GM23338 (cell line): ENCODE measurements around the gene IRF6. TPM values are rescaled to one million over a fixed set of nuclear protein-coding genes. Genes with fewer than 3 reads are reported as not detected.

Experiments used
- ATAC-seq: fragments of 200-7000 bp; cut with Tn5 transposase; 3 replicates; pipeline ENCODE4 v1.9.1; 2020
- DNase-seq: peaks from one replicate; pipeline ENCODE4 v3.0.0-alpha.2; 2015; ENCODE audit warnings: low spot score
- H2AFZ ChIP-seq: fragments of 200-600 bp; sonication (generic); 2 replicates; pipeline ENCODE4 v1.8.0; 2016; ENCODE audit warnings: antibody characterized with exemption, mild to moderate bottlenecking, moderate library complexity
- H3F3A ChIP-seq: fragments of 200-600 bp; sonication (generic); replicated peaks from 2 replicates; pipeline ENCODE4 v1.8.0; 2017; ENCODE audit warnings: antibody characterized with exemption, mixed run types, low read depth
- H3K27ac ChIP-seq: fragments of 200-600 bp; sonication (generic); 2 replicates; pipeline ENCODE4 v1.6.1; 2016; ENCODE audit warnings: low read depth
- H3K27me3 ChIP-seq: fragments of 200-600 bp; sonication (generic); 2 replicates; pipeline ENCODE4 v1.8.0; 2016; ENCODE audit warnings: mild to moderate bottlenecking, mixed run types, moderate library complexity; ENCODE audit not compliant: insufficient read depth
- H3K36me3 ChIP-seq: fragments of 200-600 bp; sonication (generic); 2 replicates; pipeline ENCODE4 v1.8.0; 2016; ENCODE audit warnings: mild to moderate bottlenecking; ENCODE audit not compliant: insufficient read depth
- H3K4me1 ChIP-seq: fragments of 200-600 bp; sonication (generic); 2 replicates; pipeline ENCODE4 v1.8.0; 2016; ENCODE audit warnings: mild to moderate bottlenecking, moderate library complexity; ENCODE audit not compliant: insufficient read depth
- H3K4me2 ChIP-seq: fragments of 200-600 bp; sonication (generic); 2 replicates; pipeline ENCODE4 v1.7.1; 2017; ENCODE audit warnings: mixed run types
- H3K4me3 ChIP-seq: fragments of 200-600 bp; sonication (generic); 2 replicates; pipeline ENCODE4 v1.6.1; 2016; ENCODE audit warnings: mixed run types
- H3K79me2 ChIP-seq: fragments of 200-600 bp; sonication (generic); replicated peaks from 2 replicates; pipeline ENCODE4 v1.8.0; 2017; ENCODE audit warnings: mild to moderate bottlenecking; ENCODE audit not compliant: insufficient read depth
- H3K9me2 ChIP-seq: fragments of 200-600 bp; sonication (generic); 2 replicates; pipeline ENCODE4 v1.8.0; 2017; ENCODE audit not compliant: insufficient read depth
- H4K20me1 ChIP-seq: fragments of 200-600 bp; sonication (generic); replicated peaks from 2 replicates; pipeline ENCODE4 v1.8.0; 2017; ENCODE audit warnings: mild to moderate bottlenecking; ENCODE audit not compliant: insufficient read depth
- H3K27ac Mint-ChIP-seq: 2 replicates; pipeline ENCODE4 v1.8.0; 2020; ENCODE audit warnings: inconsistent platforms, mild to moderate bottlenecking, moderate library complexity, mixed read lengths
- H3K27me3 Mint-ChIP-seq: 3 replicates; pipeline ENCODE4 v1.8.0; 2022; ENCODE audit warnings: low read depth, mild to moderate bottlenecking, moderate library complexity, mixed read lengths, inconsistent platforms; ENCODE audit not compliant: insufficient read depth, poor library complexity
- H3K36me3 Mint-ChIP-seq: 3 replicates; pipeline ENCODE4 v1.8.0; 2021; ENCODE audit warnings: low read depth, mild to moderate bottlenecking, inconsistent platforms, moderate library complexity, mixed read lengths
- H3K4me1 Mint-ChIP-seq: 3 replicates; pipeline ENCODE4 v1.8.0; 2020; ENCODE audit warnings: mild to moderate bottlenecking, inconsistent platforms, mixed read lengths
- H3K4me3 Mint-ChIP-seq: 3 replicates; pipeline ENCODE4 v1.8.0; 2021; ENCODE audit warnings: moderate library complexity, mild to moderate bottlenecking, inconsistent platforms, mixed read lengths
- H3K9me3 Mint-ChIP-seq: 3 replicates; pipeline ENCODE4 v1.8.0; 2020; ENCODE audit warnings: moderate library complexity, mild to moderate bottlenecking, inconsistent platforms, mixed read lengths
- CREB1 ChIP-seq: fragments of 250-450 bp; sonication (Bioruptor Pico); IDR thresholded peaks from 2 replicates; pipeline ENCODE4 v1.5.0; 2020; ENCODE audit warnings: low read depth, mild to moderate bottlenecking, moderate library complexity
- ETS1 ChIP-seq: IDR thresholded peaks from 2 replicates; pipeline ENCODE4 v1.6.1; 2016; ENCODE audit warnings: antibody characterized with exemption
- EZH2 ChIP-seq: fragments of 200-600 bp; sonication (generic); IDR thresholded peaks from one replicate; pipeline ENCODE4 v1.8.0; 2017; ENCODE audit warnings: antibody characterized with exemption, mild to moderate bottlenecking, low read depth; ENCODE audit not compliant: unreplicated experiment
- EZH2phosphoT487 ChIP-seq: fragments of 200-600 bp; sonication (generic); IDR thresholded peaks from one replicate; pipeline ENCODE4 v1.8.1; 2018; ENCODE audit warnings: antibody characterized with exemption; ENCODE audit not compliant: unreplicated experiment
- JUNB ChIP-seq: IDR thresholded peaks from one replicate; pipeline ENCODE4 v1.6.1; 2016; ENCODE audit warnings: antibody characterized with exemption; ENCODE audit not compliant: unreplicated experiment
- POLR2AphosphoS5 ChIP-seq: IDR thresholded peaks from 2 replicates; pipeline ENCODE4 v1.6.1; 2016; ENCODE audit warnings: antibody characterized with exemption, low read depth
- REST ChIP-seq: IDR thresholded peaks from one replicate; pipeline ENCODE4 v1.6.1; 2018; ENCODE audit warnings: antibody characterized with exemption; ENCODE audit not compliant: unreplicated experiment
- STAT1 ChIP-seq: IDR thresholded peaks from one replicate; pipeline ENCODE4 v1.6.1; 2016; ENCODE audit warnings: antibody characterized with exemption; ENCODE audit not compliant: unreplicated experiment
- ZNF114 ChIP-seq: fragments of 250-450 bp; sonication (Bioruptor Pico); IDR thresholded peaks from 2 replicates; pipeline ENCODE4 v1.5.0; 2020; ENCODE audit warnings: mild to moderate bottlenecking, moderate library complexity
- ZNF331 ChIP-seq: fragments of 250-450 bp; sonication (Bioruptor Pico); IDR thresholded peaks from 2 replicates; pipeline ENCODE4 v1.5.0; 2020; ENCODE audit warnings: low read depth, mild to moderate bottlenecking, moderate library complexity
- ZNF462 ChIP-seq: fragments of 250-450 bp; sonication (Bioruptor Pico); IDR thresholded peaks from 2 replicates; pipeline ENCODE4 v1.5.0; 2020; ENCODE audit warnings: mild to moderate bottlenecking, moderate library complexity
- polyA plus RNA-seq: library from polyadenylated mRNA; unstranded; fragments of >200 nt; fragmentation: Nextera tagmentation; extraction: Ambion mirVana; gene quantifications from 2 replicates; pipeline ENCODE4 v1.2.1, GENCODE V29; 2016
- total RNA-seq: library from RNA; depleted of rRNA; stranded (reverse); fragments of >200 nt; shearing (Covaris generic); gene quantifications from 2 replicates; pipeline ENCODE4 v1.2.3, GENCODE V29; 2014

The IRF6 gene
- total and polyA plus RNA-seq, 2 experiments from 2014 or later: 4.6 to 11.7 TPM

- no peak for TF ChIP-seq ZNF462 (CRISPR knock-in tag)
- TF ChIP-seq ZNF331 (CRISPR knock-in tag): no peak
These were observed 67.7 kb downstream of the IRF6 start (continued) for GRCh38 chr1:209738270-209738669.

- Mint-ChIP-seq H3K4me3 (no peak overlapping the region), H3K9me3 (no peaks in the 10 kb centered on the region), H3K27me3 (peaks cover 2% of the 10 kb centered on the region), H3K36me3 (no peaks in the 10 kb centered on the region), H3K4me1 (peaks cover 3% of the 10 kb centered on the region; the same call in 1 of the 3 replicates), H3K27ac (no peak overlapping the region)
- no peak overlapping the region for H3K27ac ChIP-seq
- H4K20me1 ChIP-seq: no peaks in the 10 kb centered on the region
- no peaks in the 10 kb centered on the region for H3F3A ChIP-seq
- H3K27me3 ChIP-seq: no peaks in the 10 kb centered on the region
- H2AFZ ChIP-seq: no peak overlapping the region
- no peaks in the 10 kb centered on the region for H3K79me2 ChIP-seq
- H3K4me1 ChIP-seq: no peaks in the 10 kb centered on the region
- no peaks in the 10 kb centered on the region for H3K9me2 ChIP-seq
- no peak overlapping the region for H3K4me3 ChIP-seq
- ATAC-seq (no peak), DNase-seq (no peak)
- H3K4me2 ChIP-seq: no peak overlapping the region
- H3K36me3 ChIP-seq: no peaks in the 10 kb centered on the region
- no peak for TF ChIP-seq STAT1
- no peak for TF ChIP-seq CREB1
- TF ChIP-seq ETS1: no peak
- no peak for TF ChIP-seq REST
- no peak for TF ChIP-seq EZH2
- TF ChIP-seq EZH2phosphoT487: no peak
- no peak for TF ChIP-seq ZNF331 (CRISPR knock-in tag)
- TF ChIP-seq POLR2AphosphoS5: no peak
- no peak for TF ChIP-seq JUNB
- TF ChIP-seq ZNF114: no peak
These were observed 68.8 kb downstream of the IRF6 start for GRCh38 chr1:209737118-209737505.
